ACC112 (cell line): ENCODE data around the gene TUBB.

ENCODE experiments used
- H2AFZ ChIP-seq: fragments of 200-600 bp; sonication (generic); one replicate; pipeline ENCODE4 v1.6.0; 2017; ENCODE audit warnings: antibody characterized with exemption, low read length; ENCODE audit not compliant: unreplicated experiment
- H3K27ac ChIP-seq: fragments of 200-600 bp; sonication (generic); 2 replicates; pipeline ENCODE4 v1.5.1; 2014; ENCODE audit warnings: low read depth, mild to moderate bottlenecking, antibody characterized with exemption, low read length, moderate library complexity
- H3K27me3 ChIP-seq: fragments of 200-600 bp; sonication (generic); 2 replicates; pipeline ENCODE4 v1.6.1; 2014; ENCODE audit warnings: mild to moderate bottlenecking, antibody characterized with exemption, low read length, moderate library complexity, mixed read lengths; ENCODE audit not compliant: insufficient read depth
- H3K36me3 ChIP-seq: fragments of 200-600 bp; sonication (generic); 2 replicates; pipeline ENCODE4 v1.6.1; 2016; ENCODE audit warnings: mild to moderate bottlenecking, antibody characterized with exemption, low read length, moderate library complexity, mixed read lengths; ENCODE audit not compliant: insufficient read depth
- H3K4me1 ChIP-seq: fragments of 200-600 bp; sonication (generic); one replicate; pipeline ENCODE4 v1.6.1; 2016; ENCODE audit warnings: low read length, mixed read lengths; ENCODE audit not compliant: insufficient read depth, unreplicated experiment, control insufficient read depth
- H3K4me3 ChIP-seq: fragments of 200-600 bp; sonication (generic); 2 replicates; pipeline ENCODE4 v1.5.1; 2014; ENCODE audit warnings: mild to moderate bottlenecking, low read depth, low read length
- H3K79me2 ChIP-seq: fragments of 200-600 bp; sonication (generic); one replicate; pipeline ENCODE4 v1.6.0; 2016; ENCODE audit warnings: low read length; ENCODE audit not compliant: control insufficient read depth, unreplicated experiment, insufficient read depth

The TUBB gene

GRCh38 chr6:30719791-30720737, at the start of gene TUBB:
TUBB (plus strand) TSS chr6:30720352; CDS start chr6:30720507, 155 bp downstream.
- H3K79me2 ChIP-seq: peaks cover 77% of the 10 kb centered on the region
- H2AFZ ChIP-seq: peak within 1 kb of the TSS; percentile 57
- H3K4me3 ChIP-seq: peak within 1 kb of the TSS; percentile 80
- H3K36me3 ChIP-seq: peaks cover 25% of the 10 kb centered on the region; the same call in 1 of the 2 replicates
- no peaks in the 10 kb centered on the region for H3K27me3 ChIP-seq
- H3K27ac ChIP-seq: peak within 1 kb of the TSS; percentile 97
- peaks cover 39% of the 10 kb centered on the region for H3K4me1 ChIP-seq

GRCh38 chr6:30670760-30671527, 49.2 kb upstream of the TUBB start:
- H3K27ac ChIP-seq: no peak overlapping the region
- H3K4me3 ChIP-seq: peak overlapping the region; percentile 94; the same call in 1 of the 2 replicates
- H3K27me3 ChIP-seq: no peaks in the 10 kb centered on the region
- peaks cover 10% of the 10 kb centered on the region for H3K36me3 ChIP-seq
- peaks cover 17% of the 10 kb centered on the region for H3K4me1 ChIP-seq
- no peak overlapping the region for H2AFZ ChIP-seq
- H3K79me2 ChIP-seq: peaks cover 21% of the 10 kb centered on the region

GRCh38 chr6:30672445-30673253, 47.5 kb upstream of the TUBB start, which contains the start of gene DHX16:
DHX16 (minus strand) TSS chr6:30673006; CDS start chr6:30672841, 165 bp downstream.
- Histone ChIP-seq H3K4me1 (peaks cover 10% of the 10 kb centered on the region), H3K4me3 (peak within 1 kb of the TSS; percentile 94), H3K79me2 (peaks cover 21% of the 10 kb centered on the region), H3K36me3 (peaks cover 21% of the 10 kb centered on the region; the same call in 1 of the 2 replicates), H3K27ac (peak within 1 kb of the TSS; percentile 28; the same call in 1 of the 2 replicates), H3K27me3 (no peaks in the 10 kb centered on the region), H2AFZ (peak within 1 kb of the TSS; percentile 68)

- Histone ChIP-seq H3K27me3 (no peaks in the 10 kb centered on the region), H3K79me2 (peaks cover 46% of the 10 kb centered on the region), H2AFZ (no peak overlapping the region), H3K36me3 (peaks cover 22% of the 10 kb centered on the region), H3K4me3 (no peak overlapping the region), H3K4me1 (peaks cover 10% of the 10 kb centered on the region), H3K27ac (no peak overlapping the region)
Observed at GRCh38 chr6:30676660-30677285, 43.4 kb upstream of the TUBB start.

GRCh38 chr6:30678964-30679726, 41.0 kb upstream of the TUBB start:
- no peak overlapping the region for H2AFZ ChIP-seq
- H3K79me2 ChIP-seq: peaks cover 61% of the 10 kb centered on the region
- peaks cover 29% of the 10 kb centered on the region for H3K36me3 ChIP-seq
- H3K27me3 ChIP-seq: no peaks in the 10 kb centered on the region
- peak overlapping the region; percentile 96 for H3K4me3 ChIP-seq
- H3K4me1 ChIP-seq: peaks cover 9% of the 10 kb centered on the region
- peak overlapping the region; percentile 6; the same call in 1 of the 2 replicates for H3K27ac ChIP-seq

GRCh38 chr6:30679765-30680535, 40.2 kb upstream of the TUBB start:
- H3K4me3 ChIP-seq: peak overlapping the region; percentile 96
- peaks cover 69% of the 10 kb centered on the region for H3K79me2 ChIP-seq
- peaks cover 9% of the 10 kb centered on the region for H3K4me1 ChIP-seq
- H3K36me3 ChIP-seq: peaks cover 34% of the 10 kb centered on the region
- H2AFZ ChIP-seq: no peak overlapping the region
- H3K27me3 ChIP-seq: no peaks in the 10 kb centered on the region
- peak overlapping the region; percentile 6; the same call in 1 of the 2 replicates for H3K27ac ChIP-seq

GRCh38 chr6:30681766-30682142, 38.4 kb upstream of the TUBB start:
- H3K36me3 ChIP-seq: peaks cover 29% of the 10 kb centered on the region
- H3K4me3 ChIP-seq: peak overlapping the region; percentile 96
- H3K27ac ChIP-seq: peak overlapping the region; percentile 96
- H3K4me1 ChIP-seq: peaks cover 9% of the 10 kb centered on the region
- H2AFZ ChIP-seq: no peak overlapping the region
- peaks cover 84% of the 10 kb centered on the region for H3K79me2 ChIP-seq
- H3K27me3 ChIP-seq: no peaks in the 10 kb centered on the region

- H3K4me3 ChIP-seq: peak overlapping the region; percentile 96
- peaks cover 9% of the 10 kb centered on the region for H3K4me1 ChIP-seq
- H2AFZ ChIP-seq: no peak overlapping the region
- H3K79me2 ChIP-seq: peaks cover 85% of the 10 kb centered on the region
- H3K36me3 ChIP-seq: peaks cover 26% of the 10 kb centered on the region
- H3K27ac ChIP-seq: peak overlapping the region; percentile 96
- no peaks in the 10 kb centered on the region for H3K27me3 ChIP-seq
Observed at GRCh38 chr6:30682143-30683117, 37.7 kb upstream of the TUBB start.
